Colon (tissue), 2 donors: ENCODE results near the gene TSC22D2.

Experiments
- FAIRE-seq: peaks from 2 replicates; lab custom pipeline; 2012; peaks lifted over from hg19 to GRCh38; lab: Jason Lieb, UNC
- donor health status: control.
- donor health status: control.

The TSC22D2 gene

GRCh38 chr3:150408221-150409124, at the start of gene TSC22D2:
TSC22D2 (plus strand) TSS chr3:150408298; CDS start chr3:150409351, 1,053 bp downstream.
- FAIRE-seq, result no peak

DNA sequence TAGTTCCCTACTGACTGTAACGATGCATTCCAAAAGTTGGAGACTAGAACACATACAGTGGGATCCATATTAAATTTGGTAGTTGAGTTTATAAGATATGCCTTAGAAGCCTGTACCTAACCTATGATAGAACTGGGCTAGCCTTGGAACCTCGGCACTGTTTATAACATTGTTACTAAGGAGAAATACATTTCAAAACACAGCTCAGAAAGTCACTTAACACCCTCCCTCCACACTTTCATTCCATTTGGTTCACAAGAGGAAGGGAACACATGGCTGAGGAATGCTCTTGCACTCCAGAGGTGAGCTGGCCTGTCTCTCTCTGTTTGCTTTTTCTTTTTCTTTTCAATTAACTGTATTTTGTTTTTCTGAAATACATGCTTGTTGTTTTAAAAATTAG, 48.7 kb upstream of the TSC22D2 start:
- no peak for FAIRE-seq

- no peak for FAIRE-seq
Measured at GRCh38 chr3:150360966-150361365, 47.1 kb upstream of the TSC22D2 start.

DNA sequence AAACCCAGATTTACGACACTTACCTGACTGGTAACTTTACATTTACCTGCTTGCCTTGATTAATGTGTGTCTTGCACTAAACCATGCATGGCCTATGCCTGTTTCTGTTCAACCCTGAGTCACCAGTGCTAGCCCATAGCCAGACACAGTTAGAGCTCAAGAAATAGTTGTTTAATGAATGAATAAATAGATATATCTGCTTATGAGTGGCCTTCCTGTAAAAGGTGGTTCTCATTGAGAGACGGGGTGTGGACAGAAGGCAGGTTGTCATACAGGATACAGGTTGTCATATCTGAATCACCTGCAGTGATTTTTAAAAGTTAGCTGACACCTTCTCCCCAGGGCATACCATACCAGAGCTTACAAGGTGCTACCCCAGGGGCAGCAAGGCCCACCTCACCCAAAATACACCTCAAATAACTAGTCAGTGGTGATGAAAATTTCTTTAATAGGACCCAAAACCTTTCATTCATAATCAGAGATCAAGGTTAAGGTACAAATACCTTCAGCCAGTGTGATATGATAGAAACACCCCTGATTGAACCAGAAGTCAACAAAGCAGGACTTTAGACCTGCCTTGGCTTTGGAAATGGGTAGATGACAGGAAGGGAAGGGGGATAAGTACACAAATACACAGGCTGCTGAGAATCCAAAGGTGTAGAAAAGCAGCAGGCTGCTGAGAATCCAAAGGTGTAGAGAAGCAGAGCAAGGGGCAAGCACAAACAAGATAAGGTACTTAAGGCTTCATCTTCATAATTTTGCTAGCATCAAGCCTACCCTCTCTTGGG, 45.4 kb upstream of the TSC22D2 start:
- no peak for FAIRE-seq

GRCh38 chr3:150363420-150363819, 44.7 kb upstream of the TSC22D2 start:
- FAIRE-seq, result no peak

DNA sequence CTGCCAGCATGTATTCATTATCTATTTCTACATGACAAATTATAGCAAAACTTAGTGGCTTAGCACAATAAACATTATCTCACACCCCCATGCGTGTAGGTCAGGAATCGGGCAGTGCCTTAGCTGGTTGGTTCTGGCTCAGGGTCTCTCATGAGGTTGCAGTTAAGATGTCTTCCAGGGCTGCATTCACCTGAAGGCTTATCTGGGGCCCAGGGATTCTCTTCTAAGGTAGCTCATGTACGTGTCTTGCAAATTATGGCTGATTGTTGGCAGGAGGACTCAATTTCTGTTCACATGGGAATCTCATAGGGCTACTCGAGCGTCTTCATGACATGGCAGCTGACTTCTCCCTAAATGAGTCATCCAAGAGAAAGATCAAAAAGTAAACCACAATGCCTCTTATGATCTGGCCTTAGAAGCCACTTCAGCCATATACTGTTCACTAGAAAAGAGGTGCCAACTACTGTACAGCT, 42.9 kb upstream of the TSC22D2 start:
- no peak for FAIRE-seq

DNA sequence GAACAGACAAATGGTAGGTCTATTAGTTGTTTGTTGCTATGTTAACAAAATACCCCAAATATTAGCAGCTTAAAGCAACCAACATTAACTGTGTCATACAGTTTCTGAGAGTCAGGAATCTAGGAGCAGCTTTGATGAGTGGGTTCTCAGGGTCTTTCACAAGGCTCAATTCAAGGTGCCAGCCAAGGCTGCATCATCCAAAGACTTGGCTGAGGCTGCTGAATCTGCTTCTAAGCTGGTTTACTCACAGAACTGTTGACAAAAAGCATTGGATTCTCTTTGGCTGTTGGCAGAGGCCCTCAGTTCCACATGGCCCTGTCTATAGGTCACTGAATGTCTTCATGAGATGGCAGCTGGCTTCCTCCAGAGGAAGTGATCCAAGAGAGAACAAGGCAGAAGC, 40.3 kb upstream of the TSC22D2 start:
- FAIRE-seq, result no peak

- FAIRE-seq, result no peak
Measured at GRCh38 chr3:150370122-150370602, 37.9 kb upstream of the TSC22D2 start.

DNA sequence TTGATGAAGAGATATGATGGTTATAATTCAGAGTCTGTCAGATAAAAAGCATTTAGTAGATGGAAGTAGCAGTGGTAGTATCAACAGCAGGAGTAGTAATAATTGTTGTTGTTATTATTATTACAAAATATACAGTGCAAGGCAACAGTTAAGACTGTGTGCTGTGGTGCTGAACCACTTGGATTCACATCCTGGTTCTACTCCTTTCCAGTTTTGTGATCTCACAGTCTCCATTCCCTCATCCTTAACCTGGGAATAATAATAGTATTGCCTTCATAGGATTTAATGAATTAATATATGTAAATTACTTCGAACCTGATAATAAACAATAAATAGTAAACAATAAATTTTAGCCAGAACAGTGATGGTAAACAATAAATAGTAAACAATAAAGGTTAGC, 37.1 kb upstream of the TSC22D2 start:
- FAIRE-seq, result no peak

DNA sequence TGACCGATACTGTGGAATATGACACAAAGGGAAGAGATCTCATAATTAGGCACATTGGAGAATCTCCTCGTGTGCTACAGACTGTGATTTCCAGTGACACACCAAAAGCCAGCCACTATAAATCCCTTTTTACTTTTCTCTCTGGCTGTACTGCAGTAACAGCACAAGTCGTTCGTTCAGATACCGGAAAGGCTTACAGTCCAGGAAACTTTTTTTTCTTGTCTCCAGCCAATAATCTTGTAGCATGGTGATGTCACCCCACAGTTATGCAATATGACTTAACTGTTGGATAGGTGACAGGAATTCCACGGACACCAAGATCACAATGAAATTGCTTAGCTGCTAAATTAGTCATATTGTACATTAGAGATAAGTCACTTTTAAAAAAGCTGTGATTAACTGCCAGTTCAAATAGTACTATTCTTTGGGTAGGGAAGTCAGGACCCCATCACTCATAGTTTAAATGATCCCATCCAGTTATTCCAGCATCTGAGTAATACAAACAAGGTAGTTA, 36.3 kb upstream of the TSC22D2 start:
- FAIRE-seq, result peak; percentile 38

DNA sequence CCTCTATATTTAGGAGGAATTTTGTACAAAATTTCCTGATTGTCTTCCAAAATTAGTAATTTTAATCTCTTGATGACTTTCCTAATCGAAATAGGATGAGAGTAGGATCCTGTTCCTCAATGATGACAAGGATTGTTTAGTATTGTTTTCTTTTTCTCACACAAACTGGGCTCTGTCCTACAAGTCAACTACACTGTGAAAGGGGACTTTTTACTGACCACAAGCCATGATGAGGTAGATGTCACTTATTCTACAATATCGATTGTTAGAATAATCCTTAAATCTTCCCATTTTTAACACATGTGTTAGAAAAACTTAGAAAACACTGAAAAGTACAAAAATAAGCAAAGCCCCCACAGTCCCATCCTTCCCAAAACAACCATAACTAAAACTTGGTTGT, 35.8 kb upstream of the TSC22D2 start:
- FAIRE-seq, result no peak

DNA sequence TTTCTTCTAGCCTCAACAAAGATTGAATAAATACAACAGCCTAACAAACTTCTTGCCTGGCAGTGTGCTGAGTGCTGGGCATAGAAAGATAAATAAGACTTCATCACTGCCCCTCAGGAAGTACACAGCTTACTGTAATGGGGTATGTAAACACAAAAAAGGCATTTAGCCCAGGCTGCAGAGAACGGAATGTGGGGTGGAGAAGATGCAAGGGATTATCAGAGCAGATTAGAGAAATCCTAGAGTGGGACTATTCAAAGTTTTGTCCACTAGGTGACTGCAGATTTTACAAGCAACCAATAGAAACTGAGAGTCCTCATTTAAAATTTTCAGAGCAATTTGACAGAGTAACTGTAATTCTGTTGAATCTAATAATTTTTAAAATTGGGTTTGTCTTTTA, 35.4 kb upstream of the TSC22D2 start:
- FAIRE-seq, result no peak

DNA sequence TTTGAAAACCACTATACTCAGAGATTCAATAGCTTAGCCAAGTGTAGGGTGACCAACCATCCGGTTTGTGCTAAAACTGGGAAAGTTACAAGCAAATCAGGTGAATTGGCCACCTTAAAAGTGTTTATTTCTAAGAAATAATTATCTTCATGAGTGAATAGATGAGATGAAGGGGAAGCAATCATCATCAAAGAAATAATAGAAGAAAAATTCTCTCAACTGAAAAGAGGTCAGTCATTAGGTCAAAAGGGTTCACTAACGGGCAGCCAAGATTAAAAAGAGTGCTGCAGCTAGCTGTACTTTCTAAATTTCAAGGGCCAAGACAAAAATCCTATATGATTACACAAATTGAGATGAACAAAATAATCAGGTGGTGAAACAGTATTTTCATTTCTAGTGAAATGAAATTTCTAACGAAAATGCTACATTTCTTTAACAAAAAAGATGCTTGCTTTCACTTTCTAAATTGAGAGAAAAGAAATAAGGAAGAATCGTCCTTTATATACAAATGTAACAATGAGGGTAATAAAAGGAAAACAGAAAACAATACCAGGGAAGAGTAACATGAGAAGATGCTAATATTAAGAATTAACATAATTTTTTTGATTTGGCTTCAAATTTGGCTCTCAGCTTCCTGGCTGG, 34.7 kb upstream of the TSC22D2 start:
- no peak for FAIRE-seq

DNA sequence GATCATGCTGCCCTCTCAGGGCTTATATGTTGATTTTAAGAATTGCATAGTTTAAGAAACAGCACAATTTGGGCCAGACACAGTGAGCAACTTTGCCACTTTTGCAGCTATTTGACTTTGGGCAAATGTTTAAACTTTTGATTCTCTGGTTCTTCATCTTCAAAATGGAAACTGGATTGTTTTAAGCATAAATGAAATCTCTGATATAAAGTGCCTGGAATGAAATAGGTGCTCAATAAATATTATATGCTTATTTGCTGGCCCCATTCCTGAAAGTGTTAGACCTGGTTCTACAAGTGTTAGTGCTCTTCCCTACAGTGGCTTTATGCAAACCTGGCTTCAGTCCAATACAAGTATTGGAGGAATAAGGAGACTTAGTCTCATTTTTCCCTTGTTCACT, 33.1 kb upstream of the TSC22D2 start:
- no peak for FAIRE-seq

DNA sequence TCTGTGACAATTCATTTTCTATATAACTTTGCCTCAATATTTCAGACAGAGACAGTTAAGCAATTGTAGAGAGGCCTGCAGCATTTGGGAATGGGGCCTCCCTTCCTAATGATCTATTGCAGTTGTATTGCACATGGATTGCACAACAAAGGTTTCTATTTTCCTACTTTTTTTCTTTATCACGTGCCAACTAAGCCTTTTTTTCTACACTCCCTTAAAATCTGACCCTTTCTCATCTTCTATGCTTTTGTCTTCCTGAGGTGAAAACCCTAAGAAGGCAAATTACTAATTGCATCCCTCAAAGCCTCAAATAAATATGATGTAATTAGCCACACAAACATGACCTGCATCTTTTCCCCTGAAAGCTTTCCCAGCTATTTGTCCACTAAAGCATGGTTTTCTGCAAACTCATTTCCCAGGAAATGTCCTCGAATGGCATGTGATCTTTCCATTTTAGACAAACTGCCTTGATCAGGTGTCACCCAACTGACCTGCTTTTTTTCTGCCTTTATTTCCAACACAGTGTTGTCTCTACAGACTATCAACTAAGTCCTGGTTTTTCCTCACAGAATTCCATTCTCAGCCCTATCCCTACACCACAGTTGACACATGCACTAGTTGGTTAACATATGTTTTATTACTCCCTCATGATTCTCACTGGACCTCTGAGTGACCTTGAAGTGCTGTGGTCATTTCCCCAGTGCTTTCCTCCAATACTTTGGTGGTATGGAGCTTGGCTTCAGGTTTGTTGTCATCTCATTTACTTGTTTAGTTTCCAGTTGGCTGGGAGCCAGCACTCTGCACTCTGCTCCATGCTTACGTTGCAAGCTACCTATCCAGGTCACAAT, 31.9 kb upstream of the TSC22D2 start:
- no peak for FAIRE-seq

DNA sequence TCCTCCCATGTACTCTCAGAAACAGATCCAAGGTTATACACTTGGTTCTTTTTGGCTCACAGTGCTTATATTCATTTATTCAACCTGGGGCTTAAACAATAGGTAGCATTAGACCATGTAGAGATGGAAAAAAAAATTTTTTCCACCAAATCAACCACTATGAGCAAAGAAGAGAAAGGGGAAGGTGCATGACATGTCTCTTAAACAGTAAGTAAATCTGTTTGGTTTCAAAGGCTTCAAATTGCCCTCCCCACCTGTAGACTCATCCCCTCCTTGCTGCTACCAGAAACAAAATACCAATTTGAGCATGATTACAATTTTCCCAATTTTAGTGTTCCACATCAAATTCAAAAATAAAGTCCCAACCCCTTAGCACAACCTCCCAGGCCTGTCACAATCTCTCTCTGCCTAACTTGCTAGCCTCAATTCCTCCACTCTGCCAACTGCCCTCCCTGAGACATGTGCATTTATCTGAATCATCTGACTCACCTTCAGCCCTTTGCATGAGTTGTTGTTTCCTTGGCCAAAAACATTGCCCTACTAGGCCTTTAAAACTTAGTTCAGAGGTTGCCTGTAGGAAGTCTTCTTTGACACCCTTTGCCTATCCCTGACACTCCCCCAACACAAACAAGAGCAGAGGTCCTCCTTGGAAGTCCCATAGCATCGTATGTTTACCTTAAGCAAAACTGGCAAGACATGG, 30.3 kb upstream of the TSC22D2 start:
- FAIRE-seq, result no peak

DNA sequence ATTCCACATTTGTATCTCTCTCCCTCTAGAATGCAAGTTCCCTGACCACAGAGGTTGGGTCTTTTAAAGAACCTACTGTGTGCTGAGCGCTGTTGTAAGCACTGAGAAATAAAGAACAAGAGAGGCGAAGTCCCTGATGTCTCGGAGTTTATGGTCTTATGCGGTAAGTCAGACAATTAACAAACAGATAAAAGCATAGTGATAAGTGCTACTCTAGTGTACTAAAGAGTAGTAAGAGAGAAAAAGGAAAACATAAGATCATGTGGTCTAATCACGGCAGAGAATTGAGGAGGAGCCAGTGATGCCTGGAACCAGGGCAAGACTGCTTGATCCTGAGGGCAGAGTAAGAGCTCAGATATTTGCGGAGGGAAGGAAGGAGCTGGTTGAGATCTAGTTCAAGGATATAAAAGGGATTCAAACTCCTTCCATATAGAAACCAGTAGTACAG, 29.8 kb upstream of the TSC22D2 start:
- FAIRE-seq, result no peak

DNA sequence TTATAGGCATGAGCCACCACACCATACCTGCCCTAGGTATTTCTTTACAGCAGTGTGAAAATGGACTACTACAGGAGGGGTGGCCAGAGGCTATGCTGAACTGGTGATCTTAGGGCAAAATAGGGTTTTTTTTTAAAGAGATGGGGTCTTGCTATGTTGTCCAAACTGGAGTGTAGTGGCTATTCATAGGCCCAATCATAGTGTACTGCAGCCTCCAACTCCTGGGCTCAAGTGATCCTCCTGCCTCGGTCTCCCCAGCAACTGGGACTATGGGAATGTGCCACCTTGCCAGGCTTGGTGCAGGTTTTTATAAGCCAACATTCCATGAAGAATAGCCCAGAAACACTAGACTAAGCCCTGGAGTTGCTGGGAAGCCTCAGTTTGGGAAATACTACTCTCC, 28.6 kb upstream of the TSC22D2 start:
- no peak for FAIRE-seq

- no peak for FAIRE-seq
Measured at GRCh38 chr3:150384296-150385212, 23.5 kb upstream of the TSC22D2 start.
